ENCODE data around the gene CNTRL.
"Not testable (repeated sequence)": the region's sequence is repeated elsewhere in the genome, so short reads cannot be mapped to it uniquely, and the experiment has no call there.

Gene CNTRL

DNA sequence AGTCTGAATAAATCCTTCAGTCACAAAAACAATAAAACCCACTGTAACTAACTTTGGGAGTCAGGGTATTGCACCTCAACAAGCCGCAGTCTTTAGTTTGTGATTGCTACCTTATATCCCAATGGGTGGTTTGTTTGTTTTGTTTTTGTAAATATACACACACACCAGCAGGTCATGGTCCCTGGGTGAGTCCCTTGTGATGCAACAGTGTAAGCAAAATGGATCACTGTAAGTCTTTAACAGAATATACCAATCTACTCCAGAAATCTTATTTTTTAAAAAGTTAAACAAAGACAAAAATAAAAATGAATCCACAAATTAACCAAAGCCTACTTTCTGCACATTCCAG lies 104.6 kb downstream of the CNTRL start:
- DNase-seq (ENCODE audit: low read depth in 2 of 2) = not testable (repeated sequence)

GRCh38 chr9:121179930-121180681 lies 105.4 kb downstream of the CNTRL start:
- DNase-seq (ENCODE audit: low read depth in 2 of 2) = no peak

DNA sequence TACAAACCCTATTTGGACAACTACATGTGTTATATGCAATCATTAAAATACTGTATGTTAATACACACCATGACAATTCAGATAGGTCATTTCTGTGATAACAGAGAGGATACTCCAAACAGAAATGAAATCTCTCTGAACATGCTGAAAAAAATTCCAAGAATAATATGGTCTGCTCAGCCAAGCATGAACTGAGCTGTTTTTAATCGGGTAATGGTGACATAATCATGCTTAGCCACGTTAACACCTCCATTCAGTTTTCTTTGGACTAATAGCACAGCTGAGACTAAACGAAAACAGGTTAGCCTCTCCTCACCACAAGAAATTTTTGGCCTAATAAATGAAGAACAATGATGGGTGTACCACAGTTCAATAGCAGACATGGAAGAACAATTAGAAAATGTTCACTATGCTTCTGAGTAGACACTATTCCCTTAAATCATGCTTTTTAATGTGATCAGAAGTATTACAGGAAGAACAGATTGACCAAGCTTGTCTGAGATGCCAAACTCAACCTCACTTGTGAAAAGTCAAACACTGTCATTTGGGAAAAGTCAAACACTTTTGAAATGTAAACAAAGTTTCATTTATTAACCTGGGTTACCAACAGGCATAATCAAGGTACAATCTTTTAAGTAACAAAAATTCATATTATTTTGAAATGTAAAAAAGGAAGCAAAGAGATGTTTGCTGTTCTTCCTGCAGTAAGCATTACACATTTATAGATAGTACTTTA lies 107.5 kb downstream of the CNTRL start:
- DNase-seq (ENCODE audit: low read depth in 2 of 2) = no peak

DNA sequence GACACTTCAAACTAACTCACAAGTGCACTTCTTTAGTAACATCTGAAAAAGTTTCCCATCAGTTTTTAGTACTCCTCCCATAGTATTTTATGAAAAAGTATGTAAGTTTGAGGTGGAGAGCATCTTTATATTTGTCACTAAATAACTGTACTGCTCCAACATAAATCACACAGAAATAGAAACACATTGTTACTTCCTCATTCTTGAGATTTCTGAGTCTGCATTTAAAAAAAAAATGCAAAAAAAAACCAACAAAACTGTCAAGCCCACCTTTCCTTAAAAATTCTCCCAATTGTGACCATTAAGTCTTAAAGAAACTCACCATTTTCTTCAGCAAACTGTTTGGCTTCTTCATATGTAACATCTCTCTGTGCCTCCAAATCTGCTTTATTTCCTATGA lies 108.2 kb downstream of the CNTRL start:
- no peak for DNase-seq (ENCODE audit: low read depth in 2 of 2)

- DNase-seq (ENCODE audit: low read depth in 2 of 2) = no peak
These were observed 109.1 kb downstream of the CNTRL start for GRCh38 chr9:121183666-121184423.

DNA sequence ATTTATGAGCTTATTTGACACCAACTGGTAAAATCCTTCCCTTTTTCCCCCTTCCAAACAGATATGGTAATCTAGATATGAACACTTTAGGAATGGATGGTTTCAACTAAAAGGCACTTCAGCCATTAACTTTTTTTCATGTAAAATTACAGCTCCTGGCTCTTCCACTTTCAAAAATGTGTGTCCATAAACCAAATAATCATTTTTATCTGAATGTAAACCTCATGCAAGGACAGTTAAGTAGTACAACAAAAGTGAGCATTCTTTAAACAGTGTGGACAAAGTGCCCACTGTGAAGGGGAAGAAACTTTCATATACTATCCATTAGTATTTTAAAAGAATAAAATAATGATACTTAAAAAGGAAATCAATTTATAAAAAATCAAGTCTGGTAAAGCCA lies 109.7 kb downstream of the CNTRL start:
- DNase-seq (ENCODE audit: low read depth in 2 of 2) = no peak

- DNase-seq (ENCODE audit: low read depth in 2 of 2) = no peak
These were observed 110.5 kb downstream of the CNTRL start for GRCh38 chr9:121185178-121185745.

- DNase-seq (ENCODE audit: low read depth in 2 of 2) = no peak
These were observed 111.1 kb downstream of the CNTRL start for GRCh38 chr9:121185774-121186403.

- DNase-seq (ENCODE audit: low read depth in 2 of 2) = no peak
These were observed 113.0 kb downstream of the CNTRL start for GRCh38 chr9:121187636-121188305.

GRCh38 chr9:121189006-121189405 lies 114.3 kb downstream of the CNTRL start:
- no peak for DNase-seq (ENCODE audit: low read depth in 2 of 2)

- no peak for DNase-seq (ENCODE audit: low read depth in 2 of 2)
These were observed 114.9 kb downstream of the CNTRL start for GRCh38 chr9:121189660-121190059.

DNA sequence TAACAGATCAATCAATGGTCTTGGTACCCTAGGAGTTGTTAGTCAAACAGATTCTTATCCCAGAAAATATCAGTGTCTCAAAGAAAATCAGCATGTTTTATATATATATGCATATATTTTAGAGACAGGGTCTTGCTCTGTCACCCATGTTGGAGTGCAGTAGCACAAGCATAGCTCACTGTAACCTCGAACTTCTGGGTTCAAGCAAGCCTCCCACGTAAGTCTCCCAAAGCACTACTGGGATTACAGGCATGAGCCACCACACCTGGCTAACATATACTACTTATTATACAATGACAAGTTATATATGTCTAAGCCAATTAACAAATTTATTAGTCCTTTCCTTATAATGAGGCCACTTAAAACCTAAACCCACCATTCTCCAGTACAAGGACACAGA lies 116.5 kb downstream of the CNTRL start:
- DNase-seq (ENCODE audit: low read depth in 2 of 2) = no peak

DNA sequence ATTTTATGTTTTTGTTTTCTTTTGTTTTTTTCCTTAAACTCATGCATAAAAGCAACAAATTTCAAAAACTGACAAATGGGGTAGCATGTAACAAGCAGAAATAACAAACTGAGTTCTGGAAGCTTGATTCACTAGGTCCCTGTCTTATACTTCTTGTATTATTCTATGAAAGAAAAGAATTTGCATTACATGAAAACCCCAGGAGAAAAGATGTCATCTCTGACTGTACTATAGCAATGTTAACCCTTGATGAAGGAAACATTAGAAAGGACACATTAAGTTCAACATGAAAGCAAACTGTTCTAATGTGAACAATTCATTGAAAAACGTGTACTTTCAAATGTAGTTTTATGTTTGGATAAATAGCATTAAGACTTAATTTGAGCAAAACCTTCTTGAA lies 117.8 kb downstream of the CNTRL start:
- DNase-seq (ENCODE audit: low read depth in 2 of 2) = no peak

DNA sequence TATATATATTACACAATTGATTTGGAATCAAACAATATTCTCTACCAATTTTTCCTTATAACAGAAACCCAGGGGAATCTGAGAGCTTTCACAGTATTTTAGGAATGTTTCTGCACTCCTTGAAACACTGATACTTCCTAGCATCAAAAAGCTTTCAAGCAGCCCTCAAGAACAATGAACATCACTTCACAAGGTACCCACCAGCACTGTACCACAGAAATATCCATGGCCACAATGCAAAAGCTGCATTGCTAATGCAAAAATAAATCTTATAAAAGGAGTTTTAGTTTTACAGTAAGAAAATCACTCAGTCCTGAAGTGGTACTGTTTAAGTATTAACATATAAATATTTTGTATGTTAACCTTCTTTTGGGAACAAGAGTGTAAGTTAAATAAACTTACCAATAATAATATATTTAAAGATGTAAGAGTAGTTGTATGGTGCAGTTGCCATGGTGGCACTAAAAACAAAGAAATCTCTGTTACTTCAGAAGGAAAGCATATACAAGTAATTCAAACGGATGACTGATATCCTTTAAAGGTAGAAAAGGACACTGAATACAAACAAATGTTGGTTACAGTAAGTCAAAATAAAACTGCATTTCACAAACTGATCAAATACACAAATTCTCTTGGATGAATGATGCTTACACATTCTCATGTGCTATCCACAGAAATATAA lies 118.3 kb downstream of the CNTRL start:
- no peak for DNase-seq (ENCODE audit: low read depth in 2 of 2)

DNA sequence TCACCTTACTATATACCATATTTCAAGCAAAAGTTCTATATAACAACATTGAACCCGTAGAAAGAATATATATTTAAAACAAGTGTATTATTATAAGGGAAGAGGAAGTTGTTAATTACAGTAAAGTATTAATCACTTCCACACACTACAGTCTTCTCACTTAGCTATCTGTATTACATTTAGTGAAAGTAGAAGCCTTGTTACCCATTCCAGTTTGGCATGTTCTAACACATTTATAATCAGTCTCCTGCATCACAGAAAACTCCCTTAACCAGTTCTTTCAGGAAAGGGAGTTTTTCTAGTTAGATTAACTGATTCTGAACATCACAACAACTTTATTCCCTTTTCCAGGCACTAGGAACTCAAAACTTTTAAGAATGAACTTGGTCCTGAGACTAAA lies 120.0 kb downstream of the CNTRL start:
- no peak for DNase-seq (ENCODE audit: low read depth in 2 of 2)

- DNase-seq (ENCODE audit: low read depth in 2 of 2) = no peak
These were observed 121.6 kb downstream of the CNTRL start for GRCh38 chr9:121196389-121196788.

DNA sequence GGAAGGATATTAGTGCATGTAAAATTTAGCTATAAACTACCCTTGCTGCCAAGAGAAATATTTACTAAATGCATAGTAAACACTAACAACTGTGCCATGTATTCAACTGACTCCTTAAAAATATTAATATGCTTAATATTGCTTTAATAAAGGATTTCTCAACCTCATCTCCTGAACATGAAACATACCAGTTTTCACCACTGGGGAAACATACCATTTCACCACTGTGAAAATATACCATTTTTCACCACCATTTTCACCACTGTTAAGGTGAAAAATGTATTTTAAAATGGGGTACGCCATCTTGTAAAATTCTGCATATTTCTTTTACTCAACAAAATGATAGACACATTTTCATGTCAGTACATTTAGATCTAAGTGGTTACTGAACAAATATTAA lies 122.4 kb downstream of the CNTRL start:
- DNase-seq (ENCODE audit: low read depth in 2 of 2) = no peak

- DNase-seq (ENCODE audit: low read depth in 2 of 2) = no peak
These were observed 123.8 kb downstream of the CNTRL start for GRCh38 chr9:121198512-121199042.

GRCh38 chr9:121199921-121200320 lies 125.2 kb downstream of the CNTRL start:
- DNase-seq (ENCODE audit: low read depth in 2 of 2) = no peak

- no peak for DNase-seq (ENCODE audit: low read depth in 2 of 2)
These were observed 125.6 kb downstream of the CNTRL start for GRCh38 chr9:121200356-121200755.

Data from stimulated activated CD4-positive, alpha-beta T cell treated with anti-CD3 and anti-CD28 coated beads, Interleukin-1b, Interleukin-23, amount 100 ng/mL, for 1 hour (primary cell).